Mesenchymal stem cell (in vitro differentiated cells and primary cell): ENCODE results near the gene ATP6V1F.
A peak's percentile ranks its signal among the peaks of the same experiment; 100 is the strongest.

Source experiments
- DNase-seq: peaks from one replicate; pipeline ENCODE4 v3.0.0-alpha.2; 2013
- H2AFZ ChIP-seq: one replicate; pipeline ENCODE4 v1.6.1; 2013; ENCODE audit warnings: low read depth, mild to moderate bottlenecking, control low read depth, inconsistent platforms, low read length, moderate library complexity
- H2AK5ac ChIP-seq: 2 replicates; pipeline ENCODE4 v1.6.1; 2013; ENCODE audit warnings: low read length, moderate library complexity, mild to moderate bottlenecking, inconsistent platforms; ENCODE audit not compliant: severe bottlenecking
- H2BK120ac ChIP-seq: one replicate; pipeline ENCODE4 v1.6.1; 2013; ENCODE audit warnings: low read depth, mild to moderate bottlenecking, inconsistent platforms, low read length, moderate library complexity
- H2BK12ac ChIP-seq, 2 experiments: one replicate each; pipeline ENCODE4 v1.6.1; 2013; ENCODE audit warnings: inconsistent platforms in 2 of 2, low read length in 2 of 2, mild to moderate bottlenecking in 2 of 2, moderate library complexity in 2 of 2, control low read depth in 1 of 2
- H2BK15ac ChIP-seq: one replicate; pipeline ENCODE4 v1.6.1; 2013; ENCODE audit warnings: mild to moderate bottlenecking, low read depth, inconsistent platforms; ENCODE audit not compliant: poor library complexity, severe bottlenecking
- H2BK5ac ChIP-seq: 2 replicates; pipeline ENCODE4 v1.6.1; 2013; ENCODE audit warnings: low read depth, mild to moderate bottlenecking, low read length, control low read depth, inconsistent platforms; ENCODE audit not compliant: poor library complexity, severe bottlenecking
- H3K14ac ChIP-seq, 2 experiments: one replicate each; pipeline ENCODE4 v1.6.1; 2013; ENCODE audit warnings: inconsistent platforms in 2 of 2, low read length in 2 of 2, control low read depth in 1 of 2, mild to moderate bottlenecking in 1 of 2, moderate library complexity in 1 of 2
- H3K18ac ChIP-seq, 2 experiments: one replicate each; pipeline ENCODE4 v1.6.1; 2013; ENCODE audit warnings: inconsistent platforms in 2 of 2, low read length in 2 of 2, control low read depth in 1 of 2, low read depth in 1 of 2, mild to moderate bottlenecking in 1 of 2
- H3K23ac ChIP-seq, 2 experiments: one replicate each; pipeline ENCODE4 v1.6.1; 2013; ENCODE audit warnings: inconsistent platforms in 2 of 2, low read length in 2 of 2, mild to moderate bottlenecking in 2 of 2, moderate library complexity in 2 of 2, control low read depth in 1 of 2
- H3K27ac ChIP-seq: 2 replicates; pipeline ENCODE4 v1.5.1; 2013; ENCODE audit warnings: mild to moderate bottlenecking, moderate library complexity, low read length, control low read depth, inconsistent platforms; ENCODE audit not compliant: poor library complexity, severe bottlenecking
- H3K27me3 ChIP-seq, 2 experiments: 2 replicates each; pipeline versions ENCODE4 v1.6.1 to v1.7.0; 2013; ENCODE audit warnings: low read length in 2 of 2, mild to moderate bottlenecking in 2 of 2, moderate library complexity in 2 of 2, control low read depth in 1 of 2, inconsistent platforms in 1 of 2; ENCODE audit not compliant: control insufficient read depth in 1 of 2, insufficient read depth in 1 of 2
- H3K36me3 ChIP-seq, 2 experiments: 2 replicates each; pipeline versions ENCODE4 v1.6.1 to v1.7.0; 2013; ENCODE audit warnings: low read length in 2 of 2, control low read depth in 1 of 2, inconsistent platforms in 1 of 2, low read depth in 1 of 2, mild to moderate bottlenecking in 1 of 2; ENCODE audit not compliant: insufficient read depth in 2 of 2, control insufficient read depth in 1 of 2
- H3K4ac ChIP-seq, 2 experiments: one replicate each; pipeline ENCODE4 v1.6.1; 2013; ENCODE audit warnings: inconsistent platforms in 2 of 2, low read length in 2 of 2, mild to moderate bottlenecking in 2 of 2, moderate library complexity in 2 of 2, control low read depth in 1 of 2, low read depth in 1 of 2
- H3K4me1 ChIP-seq: 2 replicates; pipeline ENCODE4 v1.6.1; 2013; ENCODE audit warnings: low read depth, low read length, control low read depth; ENCODE audit not compliant: control insufficient read depth, insufficient read depth
- H3K4me2 ChIP-seq: 2 replicates; pipeline ENCODE4 v1.6.1; 2013; ENCODE audit warnings: low read length, mild to moderate bottlenecking, inconsistent platforms; ENCODE audit not compliant: poor library complexity, severe bottlenecking
- H3K4me3 ChIP-seq, 2 experiments: 2 replicates each; pipeline versions ENCODE4 v1.5.1 to v1.7.0; 2013; ENCODE audit warnings: low read length in 2 of 2, mild to moderate bottlenecking in 2 of 2, control low read depth in 1 of 2, low read depth in 1 of 2; ENCODE audit not compliant: insufficient read depth in 1 of 2
- H3K79me1 ChIP-seq: replicated peaks from 2 replicates; pipeline ENCODE4 v1.6.1; 2013; ENCODE audit warnings: mild to moderate bottlenecking, control low read depth, low read length, inconsistent platforms; ENCODE audit not compliant: poor library complexity, severe bottlenecking
- H3K9ac ChIP-seq: 2 replicates; pipeline ENCODE4 v1.7.0; 2013; ENCODE audit warnings: mild to moderate bottlenecking, low read length, moderate library complexity
- H3K9me3 ChIP-seq: 2 replicates; pipeline ENCODE4 v1.7.0; 2013; ENCODE audit warnings: mild to moderate bottlenecking, low read length; ENCODE audit not compliant: control insufficient read depth
- H4K8ac ChIP-seq: one replicate; pipeline ENCODE4 v1.6.1; 2013; ENCODE audit warnings: inconsistent platforms, mild to moderate bottlenecking, low read length, moderate library complexity
- H4K91ac ChIP-seq: one replicate; pipeline ENCODE4 v1.6.1; 2013; ENCODE audit warnings: mild to moderate bottlenecking, low read length, inconsistent platforms
- WGBS: methylation state at CpG from one replicate; pipeline ENCODE4 v1.1.7; 2013; ENCODE audit warnings: mixed read lengths; 5-methylcytosine and 5-hydroxymethylcytosine counted together

The ATP6V1F gene

GRCh38 chr7:128821724-128822123, 40.9 kb upstream of the ATP6V1F start:
- H3K79me1 ChIP-seq: no peaks in the 10 kb centered on the region

GRCh38 chr7:128826512-128826911, 36.1 kb upstream of the ATP6V1F start:
- Histone ChIP-seq H3K18ac (no peak overlapping the region), H3K36me3 (no peaks in the 10 kb centered on the region), H3K9me3 (no peaks in the 10 kb centered on the region), H3K27me3 (peaks cover 0 to 8% of the 10 kb centered on the region in 2 experiments), H3K4me1 (peaks cover 29% of the 10 kb centered on the region), H3K14ac (no peak overlapping the region), H2AFZ (no peak overlapping the region), H3K4me2 (no peak overlapping the region), H3K27ac (no peak overlapping the region), H3K23ac (no peak overlapping the region), H4K8ac (no peak overlapping the region), H2BK120ac (no peak overlapping the region), H3K9ac (peak overlapping the region; percentile 50), H2BK5ac (no peak overlapping the region), H3K4me3 (no peak overlapping the region), H3K79me1 (no peaks in the 10 kb centered on the region), H2AK5ac (no peak overlapping the region), H2BK15ac (peak overlapping the region; percentile 6), H3K4ac (no peak overlapping the region), H2BK12ac (no peak overlapping the region), H4K91ac (no peak overlapping the region)
- no peak for DNase-seq
- WGBS: 96% methylated on average over 4 of the region's 4 CpGs

More at GRCh38 chr7:128821724-128822123, 40.9 kb upstream of the ATP6V1F start:
- no peaks in the 10 kb centered on the region for H3K4me1 ChIP-seq
- H2BK12ac ChIP-seq: no peak overlapping the region
- H3K9me3 ChIP-seq: no peaks in the 10 kb centered on the region
- H4K8ac ChIP-seq: no peak overlapping the region
- no peak overlapping the region for H3K23ac ChIP-seq
- no peak overlapping the region for H2BK15ac ChIP-seq
- H4K91ac ChIP-seq: no peak overlapping the region
- H3K4me3 ChIP-seq: no peak overlapping the region
- no peak overlapping the region for H3K18ac ChIP-seq
- no peak overlapping the region for H3K4me2 ChIP-seq
- no peaks in the 10 kb centered on the region for H3K36me3 ChIP-seq
- DNase-seq: no peak
- H2AK5ac ChIP-seq: no peak overlapping the region
- WGBS: 82% methylated on average over 3 of the region's 4 CpGs
- H2BK120ac ChIP-seq: no peak overlapping the region
- no peak overlapping the region for H2BK5ac ChIP-seq
- H3K27me3 ChIP-seq: peaks cover 2 to 33% of the 10 kb centered on the region in 2 experiments
- no peak overlapping the region for H2AFZ ChIP-seq
- no peak overlapping the region for H3K14ac ChIP-seq
- H3K27ac ChIP-seq: no peak overlapping the region
- H3K9ac ChIP-seq: no peak overlapping the region
- no peak overlapping the region for H3K4ac ChIP-seq

GRCh38 chr7:128826916-128827247, 35.8 kb upstream of the ATP6V1F start:
- WGBS: 79% methylated on average over 1 of the region's 1 CpG
- Histone ChIP-seq H2AFZ (no peak overlapping the region), H3K27ac (no peak overlapping the region), H2BK12ac (no peak overlapping the region), H3K79me1 (no peaks in the 10 kb centered on the region), H3K4me1 (peaks cover 33% of the 10 kb centered on the region), H3K14ac (no peak overlapping the region), H3K4me3 (no peak overlapping the region), H3K27me3 (peaks cover 0 to 5% of the 10 kb centered on the region in 2 experiments), H2BK5ac (no peak overlapping the region), H3K4ac (no peak overlapping the region), H4K8ac (no peak overlapping the region), H4K91ac (no peak overlapping the region), H2AK5ac (no peak overlapping the region), H3K9ac (peak overlapping the region; percentile 50), H3K23ac (no peak overlapping the region), H3K36me3 (no peaks in the 10 kb centered on the region), H2BK120ac (no peak overlapping the region), H3K9me3 (no peaks in the 10 kb centered on the region), H2BK15ac (no peak overlapping the region), H3K18ac (no peak overlapping the region), H3K4me2 (no peak overlapping the region)
- DNase-seq: no peak

- Histone ChIP-seq H3K18ac (peak overlapping the region; percentile 41 to 44), H3K79me1 (no peaks in the 10 kb centered on the region), H3K36me3 (no peaks in the 10 kb centered on the region), H2AK5ac (no peak overlapping the region), H2BK5ac (no peak overlapping the region), H2AFZ (peak overlapping the region; percentile 6), H2BK15ac (peak overlapping the region; percentile 55), H3K14ac (no peak overlapping the region), H4K8ac (peak overlapping the region; percentile 67), H3K9me3 (no peaks in the 10 kb centered on the region), H2BK12ac (peak overlapping the region in 1 of 2 experiments; percentile 46), H3K4me1 (peaks cover 38% of the 10 kb centered on the region), H3K4me2 (no peak overlapping the region), H3K23ac (no peak overlapping the region), H2BK120ac (no peak overlapping the region), H3K4me3 (peak overlapping the region in 1 of 2 experiments; percentile 17), H3K9ac (peak overlapping the region; percentile 67), H4K91ac (peak overlapping the region; percentile 56), H3K4ac (peak overlapping the region; percentile 12 to 42), H3K27ac (peak overlapping the region; percentile 39), H3K27me3 (no peaks in the 10 kb centered on the region)
- peak; percentile 87 for DNase-seq
- 30% methylated on average over 17 of the region's 17 CpGs for WGBS
These were observed 35.3 kb upstream of the ATP6V1F start for GRCh38 chr7:128827248-128827958.
